HG02798 (cell line): Measurements from ENCODE around the gene BANF2.

Source experiments
- ATAC-seq: cut with Tn5 transposase; IDR thresholded peaks from one replicate; pipeline ENCODE4 v1.9.1; 2021; ENCODE audit warnings: mild to moderate bottlenecking; ENCODE audit not compliant: unreplicated experiment, poor library complexity

BANF2 gene

DNA sequence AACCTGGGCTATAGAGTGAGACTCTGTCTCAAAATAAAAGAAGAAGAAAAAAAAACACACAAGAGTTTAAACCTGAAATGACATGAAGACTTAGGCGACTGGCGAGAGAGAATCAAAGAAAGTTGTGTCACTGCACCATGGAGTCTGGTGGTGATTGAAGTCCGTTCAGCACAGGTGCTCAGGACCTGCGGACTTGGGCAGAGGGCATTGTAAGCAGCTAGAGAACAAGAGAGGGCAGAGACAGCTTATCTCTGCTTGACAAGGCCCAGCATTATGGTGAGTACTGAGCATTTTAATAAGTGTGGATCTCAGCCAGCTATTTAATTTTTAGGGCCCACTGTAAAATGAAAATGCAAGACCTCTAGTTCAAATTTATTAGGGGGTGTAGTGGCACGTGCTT lies 31.5 kb downstream of the BANF2 start:
- no peak for ATAC-seq

DNA sequence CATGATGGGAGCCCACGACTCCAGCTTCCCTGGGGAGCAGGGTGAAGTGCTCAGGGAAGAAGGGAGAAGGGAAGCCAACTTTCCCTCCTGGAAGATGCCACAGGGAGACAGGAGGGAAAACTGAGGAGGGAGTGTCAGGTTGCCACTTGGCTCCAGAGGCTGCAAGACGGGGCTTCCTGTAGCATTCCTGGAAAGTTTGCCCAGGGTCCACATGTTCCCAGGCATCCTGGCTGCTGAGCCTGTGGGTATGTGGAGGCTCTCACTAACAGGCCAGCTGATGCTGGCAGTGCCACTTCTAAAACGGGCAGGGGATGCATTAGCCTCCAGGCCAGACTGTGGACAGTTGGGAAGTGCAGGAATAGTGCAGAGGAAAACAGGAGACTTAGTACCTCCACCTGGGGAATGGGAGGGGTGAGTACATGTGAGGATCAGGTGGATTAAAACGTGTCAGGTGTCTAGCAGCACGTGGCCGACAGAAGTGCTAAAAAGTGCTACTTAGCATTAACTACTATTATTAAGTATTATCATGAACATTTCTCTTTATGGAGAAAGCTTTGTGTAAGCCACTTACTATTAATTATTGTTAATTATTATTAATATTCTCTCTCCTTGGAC lies 33.2 kb downstream of the BANF2 start:
- ATAC-seq, result no peak

DNA sequence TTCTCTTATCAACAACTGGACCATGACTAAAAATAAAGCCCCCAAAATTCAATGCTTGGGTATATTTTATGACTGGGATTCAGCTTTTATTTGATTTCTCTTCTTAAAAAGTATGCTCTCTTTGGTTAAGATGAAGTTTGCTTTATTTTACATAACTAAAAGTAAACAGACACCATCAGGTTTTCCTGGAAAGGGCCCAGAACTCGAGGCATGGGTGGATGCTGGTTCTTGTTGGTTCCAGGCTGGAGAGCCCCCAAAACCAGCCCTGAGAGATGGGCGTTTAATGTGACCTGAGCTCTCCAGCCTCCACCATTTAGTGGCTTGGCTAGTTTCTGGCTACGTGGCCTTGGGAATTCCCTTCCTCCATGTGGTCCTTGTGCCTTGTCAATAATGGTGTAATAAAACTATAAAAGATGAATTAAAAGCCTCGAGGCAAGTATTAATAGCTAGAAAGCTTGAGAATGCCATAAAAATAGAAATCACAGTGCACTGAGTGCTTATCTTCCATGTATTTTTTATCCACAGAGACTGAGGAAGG lies 34.1 kb downstream of the BANF2 start:
- no peak for ATAC-seq

DNA sequence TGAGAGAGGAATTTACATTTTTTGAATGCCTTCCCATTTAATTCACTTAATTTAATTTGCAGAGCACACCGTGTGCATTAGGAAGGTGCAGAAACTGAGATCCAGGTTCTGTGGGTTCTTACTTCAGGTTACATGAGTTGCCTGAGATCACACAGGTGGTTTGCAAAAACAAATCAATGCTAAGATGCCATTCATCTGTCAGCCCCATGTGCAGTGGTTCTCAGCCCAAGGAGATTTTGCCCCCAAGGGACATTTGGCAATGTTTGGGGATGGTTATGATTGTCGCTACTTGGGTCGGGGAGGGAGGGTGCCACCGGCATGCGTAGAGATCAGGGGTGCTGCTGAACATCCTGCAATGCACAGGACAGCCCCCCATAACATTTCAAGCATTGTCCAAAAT lies 34.6 kb downstream of the BANF2 start:
- no peak for ATAC-seq

DNA sequence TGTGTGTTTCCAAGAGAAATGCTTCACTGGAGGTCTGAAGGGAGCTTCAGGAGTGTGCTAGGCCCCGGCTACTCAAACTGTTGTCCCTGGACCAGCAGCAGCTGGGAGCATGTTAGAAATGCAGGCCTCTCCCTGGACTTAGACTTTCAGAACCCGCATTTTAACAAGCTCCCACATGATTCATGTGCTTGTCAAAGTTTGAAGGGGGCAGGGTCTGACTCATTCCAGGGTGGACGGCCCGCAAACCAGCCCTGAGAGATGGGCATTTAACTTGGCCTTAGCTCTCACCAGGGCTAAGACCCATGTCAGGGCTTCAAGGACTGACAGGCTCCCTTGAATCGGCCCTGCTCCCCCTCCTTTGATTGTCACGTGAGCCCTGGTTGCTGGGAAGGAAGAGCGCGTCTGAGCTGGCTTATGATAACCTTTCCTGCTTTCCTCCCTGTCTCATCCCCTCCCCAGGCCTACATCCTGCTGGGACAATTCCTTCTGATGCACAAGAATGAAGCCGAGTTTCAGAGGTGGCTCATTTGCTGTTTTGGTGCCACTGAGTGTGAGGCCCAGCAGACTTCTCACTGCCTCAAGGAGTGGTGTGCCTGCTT lies 35.5 kb downstream of the BANF2 start:
- ATAC-seq, result no peak

DNA sequence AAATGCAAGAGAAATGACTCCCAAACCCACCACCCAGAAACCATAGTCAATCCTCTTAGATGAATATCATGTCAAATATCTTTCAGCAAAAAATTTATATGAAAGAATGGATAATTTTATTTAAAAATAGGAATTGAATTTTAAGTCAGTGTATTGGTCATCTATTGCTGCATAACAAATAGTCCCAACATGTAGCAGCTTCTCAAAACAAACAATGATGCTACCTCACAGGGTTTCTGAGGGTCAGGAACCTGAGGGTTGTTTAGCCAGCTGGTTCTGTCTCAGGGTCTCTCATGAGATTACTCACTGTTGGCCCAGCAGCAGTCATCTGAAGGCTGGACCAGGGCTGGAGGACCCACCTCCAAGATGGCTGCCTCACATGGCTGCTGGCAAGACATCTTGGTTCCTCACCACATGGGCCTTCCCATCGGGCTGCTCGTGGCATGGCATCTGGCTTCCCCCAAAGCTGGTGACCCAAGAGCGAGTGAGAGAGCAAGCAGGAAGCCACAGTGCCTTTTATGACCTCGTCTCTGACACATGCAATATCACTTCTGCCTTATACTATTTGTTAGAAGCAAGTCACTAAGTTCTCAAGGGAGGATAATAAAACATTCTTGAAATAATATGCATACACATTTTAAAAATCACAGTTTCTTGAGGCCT lies 36.3 kb downstream of the BANF2 start:
- no peak for ATAC-seq

DNA sequence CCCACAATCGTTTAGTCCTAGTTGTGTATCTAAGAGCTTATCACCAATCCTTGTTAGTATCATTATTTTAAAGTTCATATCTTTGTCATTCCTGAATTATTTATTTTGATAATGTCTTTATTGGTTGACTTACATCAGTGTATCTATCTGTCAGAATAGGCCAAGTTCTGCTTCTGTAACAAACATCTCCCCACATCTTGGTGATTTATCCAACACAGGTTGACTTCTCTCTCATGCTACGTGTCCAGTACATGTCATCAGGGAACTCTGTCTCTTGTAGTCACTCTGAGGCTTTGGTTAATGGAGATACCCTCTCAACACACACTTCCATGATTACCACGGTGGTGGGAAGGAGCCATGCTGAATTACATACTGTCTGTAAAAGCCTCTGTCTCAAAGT lies 38.4 kb downstream of the BANF2 start:
- ATAC-seq, result no peak

DNA sequence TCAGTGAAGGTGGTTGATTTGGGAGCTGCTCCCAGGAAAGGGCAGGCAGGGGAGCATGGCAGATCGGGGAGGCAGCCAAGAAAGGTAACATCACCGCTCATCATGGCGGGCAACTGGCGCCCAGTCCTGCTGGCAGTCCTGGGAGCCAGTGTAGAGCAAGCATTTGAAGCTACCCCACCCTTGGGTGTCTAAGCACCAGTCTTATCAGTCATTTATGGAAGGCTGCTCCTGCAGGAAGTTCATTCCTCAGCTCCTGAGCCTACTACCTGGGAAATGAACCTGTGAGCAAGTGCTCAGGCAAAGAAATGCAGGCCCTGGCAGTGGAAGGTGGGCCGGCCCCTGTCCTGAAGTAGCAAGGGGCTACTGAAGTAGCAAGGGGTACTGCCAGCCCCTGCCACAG lies 41.5 kb downstream of the BANF2 start:
- no peak for ATAC-seq

DNA sequence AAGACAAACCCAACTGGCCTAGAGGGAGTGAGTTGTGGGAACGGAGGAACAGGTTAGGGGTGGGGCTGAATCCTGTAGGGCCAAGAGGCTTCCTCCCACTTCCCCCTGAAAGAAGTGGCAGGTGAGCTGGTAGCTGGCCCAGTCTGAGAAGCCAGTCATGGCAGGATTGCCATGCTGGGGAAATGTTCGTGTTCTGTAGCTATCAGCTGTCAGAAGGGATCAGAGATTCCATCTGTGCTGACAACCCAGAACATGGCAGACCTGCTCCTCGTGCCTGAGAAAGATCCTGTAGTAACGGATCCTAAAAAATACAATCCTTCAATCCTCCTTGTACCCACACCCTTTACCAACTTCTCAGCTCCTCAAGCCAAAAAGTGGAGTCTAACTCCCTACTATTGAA lies 43.0 kb downstream of the BANF2 start:
- no peak for ATAC-seq

DNA sequence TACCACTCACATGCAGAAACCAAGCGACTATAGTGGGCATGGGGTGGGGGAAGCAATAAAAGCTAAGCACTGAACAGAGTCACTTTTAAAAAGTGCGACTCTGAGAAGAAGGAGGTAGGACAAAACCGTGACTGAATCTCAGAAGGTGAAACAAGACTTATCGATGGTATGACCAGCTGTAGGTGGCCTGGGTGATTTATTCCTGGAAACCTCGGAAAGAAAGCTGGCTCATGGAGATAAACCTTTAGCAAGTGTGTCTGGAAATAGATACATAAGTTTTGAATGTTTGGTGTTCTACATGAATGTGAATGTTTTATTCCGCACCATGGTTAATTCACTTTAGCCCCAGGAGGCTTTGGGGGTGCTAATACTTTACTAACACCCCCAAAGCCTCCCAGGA lies 43.9 kb downstream of the BANF2 start:
- no peak for ATAC-seq

DNA sequence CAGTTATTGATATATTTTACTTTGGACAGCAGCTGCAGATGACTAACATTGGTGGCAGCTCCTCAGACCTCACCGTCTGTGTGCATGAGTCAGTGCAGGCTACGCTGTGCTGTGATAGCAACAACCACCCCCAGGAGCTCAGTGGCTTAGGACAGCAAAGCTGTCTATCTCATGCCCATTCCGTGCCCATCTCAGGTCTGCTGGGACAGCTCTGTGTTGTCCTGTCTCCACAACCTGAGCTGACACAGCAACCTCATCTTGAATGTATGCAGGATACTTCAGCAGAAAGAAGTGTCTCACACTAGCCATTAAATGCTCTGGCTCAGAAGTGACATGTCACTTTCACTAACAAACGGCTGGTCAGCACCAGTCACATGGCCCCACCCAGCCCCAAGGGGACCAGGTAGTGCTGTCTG lies 47.7 kb downstream of the BANF2 start:
- ATAC-seq, result no peak

DNA sequence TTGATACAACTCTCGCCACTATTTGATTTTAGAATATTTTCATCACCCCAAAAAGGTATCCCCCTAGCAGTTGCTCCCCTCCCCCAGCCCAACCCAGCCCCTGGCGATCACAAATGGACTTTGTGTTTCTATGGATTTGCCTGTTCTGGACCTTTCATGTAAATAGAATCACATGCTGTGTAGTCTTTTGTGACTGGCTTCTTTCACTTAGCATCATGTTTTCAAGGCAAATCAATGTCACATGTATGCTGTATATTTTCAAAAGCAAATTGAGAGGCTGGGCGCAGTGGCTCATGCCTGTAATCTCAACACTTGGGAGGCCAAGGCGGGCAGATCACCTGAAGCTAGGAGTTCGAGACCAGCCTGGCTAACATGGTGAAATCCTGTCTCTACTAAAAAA lies 48.5 kb downstream of the BANF2 start:
- ATAC-seq, result no peak

DNA sequence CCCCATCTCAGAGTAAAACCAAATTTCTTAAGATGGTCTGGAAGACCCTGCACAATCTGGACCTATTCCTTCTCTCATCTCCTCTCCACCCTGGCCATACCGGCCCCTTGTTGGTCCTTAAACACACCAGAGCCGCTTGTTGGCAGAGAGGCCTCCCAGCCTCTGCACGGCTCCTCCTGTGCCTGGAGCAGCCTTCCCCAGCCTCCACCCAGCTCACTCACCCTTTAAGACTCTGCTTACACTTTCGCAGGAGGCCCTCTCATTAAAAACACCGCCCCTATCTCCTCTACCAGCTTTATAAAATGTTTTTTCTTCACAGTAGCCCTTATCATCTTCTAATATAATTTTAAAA lies 49.8 kb downstream of the BANF2 start:
- no peak for ATAC-seq

DNA sequence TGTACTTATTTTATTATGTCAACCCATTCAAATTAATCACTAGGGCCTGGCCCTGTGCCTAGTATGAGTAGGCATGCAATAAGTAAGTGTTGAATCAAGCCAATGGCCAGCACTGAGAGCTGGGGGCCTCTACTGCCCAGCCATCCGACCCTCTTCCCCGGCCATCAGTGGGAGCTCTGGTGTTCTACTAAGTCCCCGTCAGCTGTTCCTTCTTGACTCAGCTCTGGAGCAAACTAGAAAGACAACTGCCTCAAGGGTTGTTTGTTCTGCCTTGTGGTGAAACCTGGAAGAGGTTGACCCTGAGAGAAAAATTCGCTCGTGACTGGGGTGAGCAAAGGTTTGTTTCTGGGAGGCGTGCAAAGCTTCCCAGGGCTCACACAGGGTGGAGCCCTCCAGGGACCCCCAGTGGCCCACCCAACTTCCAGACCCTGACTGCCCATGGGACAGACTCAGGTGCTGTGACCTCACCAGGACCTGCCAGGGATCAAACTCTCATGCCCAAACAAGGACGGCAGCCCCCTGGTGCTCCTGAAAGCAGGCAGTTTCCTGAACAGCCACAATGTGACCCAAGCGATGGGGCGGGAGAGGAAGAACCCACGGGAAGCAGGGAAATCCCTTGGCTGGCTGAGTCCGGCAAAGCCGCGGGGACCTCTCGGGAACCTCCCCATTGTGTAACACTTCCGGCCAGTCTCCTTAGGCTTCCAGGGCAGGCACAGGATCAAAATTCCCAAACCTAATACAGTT lies 50.4 kb downstream of the BANF2 start:
- ATAC-seq, result no peak

DNA sequence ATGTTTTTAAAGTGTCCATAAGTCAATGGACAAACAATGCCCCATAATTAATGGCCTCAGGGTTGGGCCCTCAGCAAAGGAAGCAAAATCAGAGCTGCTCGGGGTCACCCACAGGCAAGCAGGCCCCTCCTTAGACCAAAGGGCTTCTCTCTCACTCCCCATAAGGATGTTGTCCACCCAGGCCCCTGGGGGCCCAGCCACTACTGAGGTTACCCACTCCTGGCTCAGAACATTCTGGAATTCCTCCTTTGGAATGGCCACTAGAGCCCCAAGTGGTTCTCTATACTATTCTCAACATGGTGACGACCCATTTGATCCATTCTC lies 50.9 kb downstream of the BANF2 start:
- no peak for ATAC-seq

DNA sequence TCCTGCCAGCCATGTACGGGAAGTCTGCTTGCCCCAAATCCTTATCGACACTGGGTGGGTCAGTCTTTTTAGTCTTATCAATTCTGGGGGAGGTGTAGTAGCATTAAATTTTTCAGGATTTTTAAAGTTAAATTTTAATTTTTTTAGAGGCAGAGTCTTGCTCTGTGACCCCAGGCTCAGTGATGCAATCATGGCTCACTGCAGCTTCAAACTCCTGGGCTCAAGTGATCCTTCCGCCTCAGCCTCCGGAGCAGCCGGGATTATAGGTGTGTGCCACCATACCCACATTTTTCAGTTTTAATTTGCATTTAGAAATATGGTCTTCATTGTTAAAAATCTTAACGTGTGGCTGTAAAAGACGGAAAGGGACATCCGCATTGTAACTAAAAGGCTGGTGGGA lies 51.9 kb downstream of the BANF2 start:
- ATAC-seq, result no peak

DNA sequence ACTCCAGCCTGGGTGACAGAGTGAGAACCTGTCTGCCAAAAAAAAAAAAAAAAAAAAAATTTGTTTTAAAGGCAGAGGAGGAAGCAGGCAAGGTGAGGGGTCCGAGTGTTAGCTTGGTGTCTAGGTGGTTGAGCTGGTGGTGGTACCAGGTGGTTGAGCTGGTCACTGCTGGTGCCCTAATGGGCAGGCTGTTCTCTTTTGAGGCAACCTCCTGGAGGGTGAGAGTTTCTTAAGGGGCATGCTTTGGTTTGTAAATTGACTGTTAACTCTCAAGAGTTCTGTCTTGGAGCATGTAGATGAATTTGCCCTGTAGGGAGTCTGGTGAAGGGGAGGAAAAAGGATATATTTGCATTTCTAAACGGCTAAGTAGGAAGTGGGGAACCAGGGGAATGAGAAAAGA lies 52.7 kb downstream of the BANF2 start:
- ATAC-seq, result no peak

DNA sequence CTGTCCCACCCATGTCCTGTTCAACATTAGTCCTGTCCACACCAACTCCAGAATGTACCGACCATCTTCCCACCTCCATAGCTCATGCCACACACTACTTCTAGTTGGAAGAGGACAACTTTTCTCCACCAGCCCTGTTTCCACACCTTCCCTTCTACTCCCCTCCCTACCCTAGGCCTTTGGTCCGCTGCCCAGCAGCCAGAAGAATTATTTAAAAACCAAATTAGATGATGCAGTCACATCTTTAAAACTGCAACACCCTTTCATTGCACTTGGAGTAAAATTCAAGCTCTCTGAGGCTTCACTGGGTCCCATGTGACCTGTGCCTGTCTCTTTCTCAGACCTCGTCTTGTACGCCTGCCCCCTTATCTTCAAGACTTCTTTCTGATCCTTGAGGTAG lies 53.8 kb downstream of the BANF2 start:
- no peak for ATAC-seq

DNA sequence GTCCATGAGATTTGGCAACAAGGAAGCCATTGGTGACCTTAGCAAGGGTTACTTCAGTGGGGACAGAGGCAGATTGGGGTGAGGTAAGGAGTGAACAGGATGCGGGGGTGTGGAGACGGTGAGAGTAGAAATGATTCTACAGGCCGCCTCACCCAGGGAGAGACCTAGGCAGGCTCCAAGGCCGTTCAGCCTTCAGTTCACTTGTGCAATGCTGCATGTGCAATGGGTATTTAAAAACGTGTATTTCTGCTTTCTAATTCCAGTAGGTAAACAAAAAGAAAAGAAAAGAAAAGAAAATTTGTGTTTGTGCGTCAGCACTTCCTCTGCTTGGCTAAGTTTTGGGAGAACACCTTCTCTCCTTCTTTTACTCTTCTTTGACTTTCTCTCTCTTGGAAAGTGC lies 56.8 kb downstream of the BANF2 start:
- ATAC-seq, result no peak

DNA sequence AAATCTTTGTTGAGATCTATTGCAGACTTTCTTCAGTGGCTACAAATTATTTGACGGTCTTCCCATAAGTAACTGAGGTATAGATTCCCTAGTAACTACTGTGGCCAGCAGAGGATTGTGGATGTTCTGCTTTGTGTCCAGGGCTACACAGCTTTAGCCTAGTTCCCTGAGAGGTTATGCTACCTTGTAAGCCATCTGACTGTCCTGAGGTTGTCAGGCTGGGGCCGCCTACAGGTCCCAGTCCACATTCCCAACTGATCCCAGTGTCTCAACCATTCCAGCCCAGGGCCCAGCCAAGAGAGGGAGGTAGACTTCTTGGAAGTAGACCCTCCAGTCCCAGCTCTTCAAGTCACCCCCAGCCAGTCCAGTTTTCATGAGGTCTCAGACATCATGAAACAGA lies 57.7 kb downstream of the BANF2 start:
- no peak for ATAC-seq

DNA sequence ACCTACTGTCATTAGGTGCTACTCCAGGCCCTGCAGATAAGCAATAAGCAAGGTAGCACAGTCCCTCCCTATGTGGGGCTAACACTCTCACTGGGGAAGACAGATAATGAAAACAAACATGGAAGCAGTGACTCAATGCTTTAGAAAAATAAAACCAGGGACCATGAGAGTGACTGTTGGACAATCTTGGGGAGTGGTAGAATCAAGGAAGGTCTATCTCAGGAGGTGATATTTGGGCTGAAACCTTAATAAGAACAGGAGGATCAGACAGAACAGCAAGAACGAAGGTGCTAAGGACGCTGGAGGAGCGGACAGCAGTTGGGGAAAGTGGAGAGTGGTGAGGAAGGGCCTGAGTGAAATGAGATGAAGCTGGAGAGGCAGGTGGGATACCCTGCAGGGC lies 58.2 kb downstream of the BANF2 start:
- no peak for ATAC-seq
